HG03460 (cell line): ENCODE results near the gene SNRPA1.
"Not testable (repeated sequence)": the region's sequence is repeated elsewhere in the genome, so short reads cannot be mapped to it uniquely, and the experiment has no call there.

Experiments used
- ATAC-seq: cut with Tn5 transposase; IDR thresholded peaks from one replicate; pipeline ENCODE4 v1.9.1; 2021; ENCODE audit not compliant: unreplicated experiment

The SNRPA1 gene

GRCh38 chr15:101296418-101297405 is 1.7 kb upstream of the SNRPA1 start:
- ATAC-seq = no peak

- ATAC-seq = no peak
Observed at GRCh38 chr15:101295607-101296161, 636 bp upstream of the SNRPA1 start.

GRCh38 chr15:101293122-101293521 is 1.9 kb downstream of the SNRPA1 start:
- ATAC-seq = no peak

- no peak for ATAC-seq
Observed at GRCh38 chr15:101288905-101289513, 6.0 kb downstream of the SNRPA1 start.

- not testable (repeated sequence) for ATAC-seq
Observed at GRCh38 chr15:101287342-101287741, 7.7 kb downstream of the SNRPA1 start.

- no peak for ATAC-seq
Observed at GRCh38 chr15:101286471-101287114, 8.5 kb downstream of the SNRPA1 start.

- no peak for ATAC-seq
Observed at GRCh38 chr15:101283931-101284330, 11.1 kb downstream of the SNRPA1 start.

- no peak for ATAC-seq
Observed at GRCh38 chr15:101280007-101280406, 15.0 kb downstream of the SNRPA1 start.

- no peak for ATAC-seq
Observed at GRCh38 chr15:101277943-101278564, 17.0 kb downstream of the SNRPA1 start.

GRCh38 chr15:101277038-101277822 is 17.8 kb downstream of the SNRPA1 start, which contains the start of gene SELENOS:
TSS of gene SELENOS (minus strand) at chr15:101277485. CDS start at chr15:101277417, 68 bp downstream.
- peak; percentile 91 for ATAC-seq

- peak; percentile 42 for ATAC-seq
Observed at GRCh38 chr15:101276501-101277037, 18.5 kb downstream of the SNRPA1 start.

- peak; percentile 38 for ATAC-seq
Observed at GRCh38 chr15:101275018-101275417, 20.0 kb downstream of the SNRPA1 start.

GRCh38 chr15:101273534-101273933 is 21.5 kb downstream of the SNRPA1 start:
- ATAC-seq = no peak

- no peak for ATAC-seq
Observed at GRCh38 chr15:101272584-101272983, 22.5 kb downstream of the SNRPA1 start.

- ATAC-seq = no peak
Observed at GRCh38 chr15:101269479-101270223, 25.4 kb downstream of the SNRPA1 start.

- ATAC-seq = no peak
Observed at GRCh38 chr15:101267320-101268104, 27.5 kb downstream of the SNRPA1 start.

GRCh38 chr15:101266787-101267186 is 28.3 kb downstream of the SNRPA1 start:
- no peak for ATAC-seq

- no peak for ATAC-seq
Observed at GRCh38 chr15:101266034-101266433, 29.0 kb downstream of the SNRPA1 start.
